ENCODE results near the gene ARL4C. TPM values are rescaled to one million over a fixed set of nuclear protein-coding genes. Genes with fewer than 3 reads are reported as not detected.

ARL4C gene
- total RNA-seq, 2 experiments from 2014 or later = 469 to 471 TPM

DNA sequence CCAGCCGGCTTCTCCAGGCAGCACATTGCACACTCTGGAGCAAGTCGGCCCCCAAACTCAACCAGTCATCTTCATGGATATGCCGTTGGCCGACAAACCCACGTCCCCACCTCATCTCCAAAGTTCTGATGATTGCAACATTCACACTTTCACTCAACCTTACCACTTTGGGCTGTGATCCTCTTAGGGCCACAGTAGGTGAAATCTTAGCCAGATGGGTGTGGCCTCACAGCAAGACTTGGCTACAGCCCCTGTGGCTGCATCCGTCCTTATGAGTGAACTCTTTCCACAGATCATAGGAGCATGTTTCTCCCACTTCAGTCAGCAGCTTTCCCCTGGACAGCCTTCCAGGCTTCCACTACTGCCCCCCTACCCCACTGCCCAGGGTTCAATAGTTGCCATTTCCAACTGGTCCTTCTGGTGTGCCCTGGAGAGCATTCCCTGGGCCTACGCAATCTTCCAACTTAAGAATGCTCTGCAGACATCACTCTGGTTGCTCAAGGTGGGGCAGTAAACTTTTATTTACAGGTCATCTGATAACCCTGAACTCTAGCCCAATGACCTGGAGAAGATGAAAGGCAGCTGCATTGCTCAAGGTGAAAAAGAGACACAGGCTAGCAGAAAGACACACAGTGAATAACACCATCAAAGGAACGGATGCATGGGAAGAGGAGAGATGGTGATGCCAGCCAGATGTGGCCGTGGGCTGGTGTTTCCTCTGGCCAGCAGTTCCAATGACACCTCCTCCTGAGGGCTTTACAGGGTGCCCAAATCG, 34.5 kb downstream of the ARL4C start:
- Mint-ChIP-seq H3K27me3 (no peaks in the 10 kb centered on the region), H3K4me3 (peak overlapping the region; percentile 40), H3K27ac (peak overlapping the region; percentile 89), H3K4me1 (ENCODE audit: low read depth) (peaks cover 81% of the 10 kb centered on the region), H3K9me3 (peaks cover 3% of the 10 kb centered on the region), H3K36me3 (ENCODE audit: low read depth) (no peaks in the 10 kb centered on the region)
- peak overlapping the region; percentile 81 to 93 for H3K27ac ChIP-seq (ENCODE audit: low read depth in 1 of 2, low read length in 2 of 2)
- H3K36me3 ChIP-seq (ENCODE audit: insufficient read depth, low read length) = no peaks in the 10 kb centered on the region
- POLR2A ChIA-PET = interaction anchor here (4.6 to 11.7 kb wide), 4 partner anchors 11 to 172 kb away, joined by 38 to 230 read pairs (median 54); no protein-coding TSS in a partner anchor
- H3K9me3 ChIP-seq (ENCODE audit: control insufficient read depth in 1 of 2, insufficient read depth in 1 of 2, low read length in 2 of 2) = no peaks in the 10 kb centered on the region
- H3K27me3 ChIP-seq (ENCODE audit: control insufficient read depth in 1 of 2, insufficient read depth in 2 of 2, low read length in 2 of 2) = no peaks in the 10 kb centered on the region
- intact Hi-C loops (cut with DNase I, micrococcal nuclease) = loop anchor here in 1 of 2 experiments (5.0 kb wide), 1 partner anchor 35 kb away; no protein-coding TSS in a partner anchor
- no peak for ATAC-seq (ENCODE audit: poor library complexity)
- no peak for TF ChIP-seq CTCF (IDR thresholded peaks at IDR 0.05)
- DNase-seq = peak in 1 of 14 experiments; percentile 39
- H3K4me3 ChIP-seq (ENCODE audit: low read length) = no peak overlapping the region
- CTCF ChIA-PET = interaction anchor here (0.7 to 2.0 kb wide), 2 partner anchors 26 to 37 kb away, joined by 3 to 10 read pairs; no protein-coding TSS in a partner anchor
- H3K4me1 ChIP-seq (ENCODE audit: insufficient read depth, low read length) = peaks cover 77% of the 10 kb centered on the region

GRCh38 chr2:234459401-234460009, 37.4 kb downstream of the ARL4C start:
- POLR2A ChIA-PET = interaction anchor here (0.6 to 11.7 kb wide), 7 partner anchors 8 to 164 kb away, joined by 3 to 230 read pairs (median 4); partner anchors contain the start of gene ARL4C
- H3K36me3 Mint-ChIP-seq (ENCODE audit: low read depth) = peaks cover 2% of the 10 kb centered on the region
- peak overlapping the region; percentile 20 for H3K4me3 Mint-ChIP-seq
- Histone ChIP-seq H3K27ac (ENCODE audit: low read depth in 1 of 2, low read length in 2 of 2) (peak overlapping the region; percentile 43 to 52), H3K27me3 (ENCODE audit: control insufficient read depth in 1 of 2, insufficient read depth in 2 of 2, low read length in 2 of 2) (no peaks in the 10 kb centered on the region), H3K36me3 (ENCODE audit: insufficient read depth, low read length) (no peaks in the 10 kb centered on the region), H3K9me3 (ENCODE audit: control insufficient read depth in 1 of 2, insufficient read depth in 1 of 2, low read length in 2 of 2) (no peaks in the 10 kb centered on the region), H3K4me3 (ENCODE audit: low read length) (no peak overlapping the region), H3K4me1 (ENCODE audit: insufficient read depth, low read length) (peaks cover 69% of the 10 kb centered on the region)
- peak overlapping the region; percentile 92 for H3K27ac Mint-ChIP-seq
- CTCF ChIA-PET = interaction anchor here (1.0 to 1.6 kb wide), 2 partner anchors 13 to 24 kb away, joined by 4 read pairs; no protein-coding TSS in a partner anchor
- intact Hi-C loops (cut with DNase I, micrococcal nuclease) = loop anchor here in 1 of 2 experiments (5.0 kb wide), 1 partner anchor 32 kb away; no protein-coding TSS in a partner anchor
- no peak for TF ChIP-seq CTCF (IDR thresholded peaks at IDR 0.05)
- peaks cover 3% of the 10 kb centered on the region for H3K9me3 Mint-ChIP-seq
- H3K4me1 Mint-ChIP-seq (ENCODE audit: low read depth) = peaks cover 85% of the 10 kb centered on the region
- DNase-seq (peak in 8 of 14 experiments; percentile 29 to 65 (median 50)), ATAC-seq (ENCODE audit: poor library complexity) (no peak)
- H3K27me3 Mint-ChIP-seq = no peaks in the 10 kb centered on the region

DNA sequence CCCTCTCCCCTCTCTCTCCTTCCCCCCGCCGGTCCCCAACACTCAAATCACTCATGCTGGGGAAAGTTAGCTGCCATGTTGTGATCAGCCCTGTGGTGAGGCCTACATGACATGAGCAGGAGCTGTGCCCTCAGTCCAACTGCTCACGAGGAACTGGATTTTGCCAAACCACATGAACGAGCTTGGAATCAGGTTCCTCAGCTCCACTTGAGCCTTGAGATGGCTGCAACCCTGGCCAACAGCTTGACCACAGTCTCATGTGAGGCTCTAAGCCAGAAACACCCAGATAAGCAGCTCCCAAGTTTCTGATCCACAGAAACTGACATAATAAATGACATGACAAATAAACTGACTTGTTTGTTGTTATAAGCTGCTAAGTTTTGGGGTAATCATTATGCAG, 38.4 kb downstream of the ARL4C start:
- intact Hi-C loops (cut with DNase I, micrococcal nuclease) = no loop called here
- no peak for TF ChIP-seq CTCF (IDR thresholded peaks at IDR 0.05)
- ChIA-PET POLR2A (interaction anchor here (0.6 to 11.7 kb wide), 9 partner anchors 7 to 223 kb away, joined by 3 to 230 read pairs (median 4); no protein-coding TSS in a partner anchor), CTCF (interaction anchor here (1.2 kb wide), 1 partner anchor 25 kb away, joined by 3 read pairs; no protein-coding TSS in a partner anchor)
- no peak for ATAC-seq (ENCODE audit: poor library complexity)
- H3K27ac Mint-ChIP-seq = peak overlapping the region; percentile 92
- Histone ChIP-seq H3K27me3 (ENCODE audit: control insufficient read depth in 1 of 2, insufficient read depth in 2 of 2, low read length in 2 of 2) (no peaks in the 10 kb centered on the region), H3K4me1 (ENCODE audit: insufficient read depth, low read length) (peaks cover 59% of the 10 kb centered on the region), H3K9me3 (ENCODE audit: control insufficient read depth in 1 of 2, insufficient read depth in 1 of 2, low read length in 2 of 2) (no peaks in the 10 kb centered on the region), H3K36me3 (ENCODE audit: insufficient read depth, low read length) (no peaks in the 10 kb centered on the region), H3K27ac (ENCODE audit: low read depth in 1 of 2, low read length in 2 of 2) (no peak overlapping the region), H3K4me3 (ENCODE audit: low read length) (no peak overlapping the region)
- peaks cover 11% of the 10 kb centered on the region for H3K36me3 Mint-ChIP-seq (ENCODE audit: low read depth)
- no peak for DNase-seq
- peaks cover 3% of the 10 kb centered on the region for H3K9me3 Mint-ChIP-seq
- peaks cover 83% of the 10 kb centered on the region for H3K4me1 Mint-ChIP-seq (ENCODE audit: low read depth)
- H3K4me3 Mint-ChIP-seq = peak overlapping the region; percentile 17
- no peaks in the 10 kb centered on the region for H3K27me3 Mint-ChIP-seq

Data from CD4-positive, alpha-beta T cell (primary cell).